Measurements from ENCODE around the gene TRMT61B. TPM values are rescaled to one million over a fixed set of nuclear protein-coding genes. Genes with fewer than 3 reads are reported as not detected.

The TRMT61B gene
- total and polyA plus RNA-seq, 7 experiments from 2014 or later, result 14.8 to 25.2 (median 20.5) TPM

DNA sequence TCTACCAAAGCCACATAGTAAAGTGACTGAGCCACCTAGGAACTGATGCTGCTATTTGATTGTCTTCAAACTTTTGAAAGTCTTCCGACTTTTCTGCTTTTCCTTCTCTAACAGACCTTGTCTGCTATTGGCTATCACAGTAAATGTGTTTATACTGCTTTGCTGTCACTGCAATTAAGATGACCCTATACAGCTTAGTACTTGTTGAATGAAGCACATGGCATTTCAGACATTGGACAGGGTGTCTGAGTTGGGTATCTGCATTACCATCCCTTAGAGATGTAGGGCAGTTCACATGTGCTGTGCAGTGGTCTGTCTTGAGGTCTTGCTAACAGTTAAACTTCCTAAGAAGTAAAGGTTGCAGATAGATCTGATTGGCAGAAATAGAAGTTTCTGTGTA is 27.9 kb upstream of the TRMT61B start:
- H3K27me3 Mint-ChIP-seq, result no peaks in the 10 kb centered on the region
- H3K36me3 ChIP-seq (ENCODE audit: control insufficient read depth in 2 of 3, insufficient read depth in 3 of 3, low read length in 3 of 3), result peaks cover 3 to 7% (median 3%) of the 10 kb centered on the region in 3 experiments
- H3K4me3 ChIP-seq (ENCODE audit: low read length), result no peak overlapping the region
- H3K27me3 ChIP-seq (ENCODE audit: control insufficient read depth in 2 of 2, insufficient read depth in 2 of 2, low read length in 2 of 2), result no peaks in the 10 kb centered on the region
- ATAC-seq (no peak), DNase-seq (no peak)
- peaks cover 0 to 5% (median 0%) of the 10 kb centered on the region in 11 donors for H3K9me3 Mint-ChIP-seq
- peak overlapping the region in 1 of 9 donors; percentile 52 for H3K27ac Mint-ChIP-seq
- peaks cover 42 to 79% (median 64%) of the 10 kb centered on the region in 7 donors for H3K4me1 Mint-ChIP-seq
- H3K27ac ChIP-seq (ENCODE audit: low read depth, low read length), result no peak overlapping the region
- ChIA-PET CTCF (no interaction called here), POLR2A (no interaction called here)
- peaks cover 28% of the 10 kb centered on the region in 2 donors for H3K4me1 ChIP-seq (ENCODE audit: control insufficient read depth in 2 of 2, insufficient read depth in 2 of 2, low read length in 2 of 2)
- peaks cover 0 to 5% (median 0%) of the 10 kb centered on the region in 5 donors for H3K36me3 Mint-ChIP-seq
- H3K4me3 Mint-ChIP-seq, result peak overlapping the region in 7 of 10 donors; percentile 6 to 99 (median 53)
- no peaks in the 10 kb centered on the region for H3K9me3 ChIP-seq (ENCODE audit: control insufficient read depth in 2 of 3, low read length in 3 of 3)
- intact Hi-C loops (cut with micrococcal nuclease), result loop anchor here (10.0 kb wide), 6 partner anchors 73 to 1247 kb away; partner anchors contain the start of genes BABAM2 (in 1 of the 2), CLIP4 (in 1 of the 2), RBKS (in 1 of the 2) and YPEL5 (in 1 of the 2)

DNA sequence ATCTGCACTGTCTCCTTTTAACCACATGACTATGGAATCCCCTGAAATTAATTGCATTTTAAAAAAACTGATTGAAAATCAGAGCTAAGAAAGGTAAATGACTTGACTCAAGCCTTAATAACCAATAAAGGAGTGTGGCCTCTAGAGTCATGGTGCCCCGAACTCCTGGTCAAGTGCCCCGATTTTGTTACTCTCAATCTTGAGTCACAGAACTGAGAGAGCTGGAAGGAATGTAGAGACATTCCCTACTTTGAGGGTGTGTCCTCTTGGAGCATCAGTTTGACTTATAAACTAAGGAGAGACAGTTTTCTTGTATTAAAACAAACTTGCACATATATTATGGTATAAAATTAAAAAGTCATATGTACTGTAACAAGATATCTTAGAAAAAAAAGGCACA is 26.8 kb upstream of the TRMT61B start:
- Mint-ChIP-seq H3K36me3 (peaks cover 0 to 4% (median 0%) of the 10 kb centered on the region in 5 donors), H3K9me3 (peaks cover 0 to 5% (median 0%) of the 10 kb centered on the region in 11 donors), H3K4me3 (peak overlapping the region in 9 of 10 donors; percentile 31 to 99 (median 90)), H3K27ac (peak overlapping the region in 3 of 9 donors; percentile 12 to 52 (median 33)), H3K4me1 (peaks cover 42 to 71% (median 63%) of the 10 kb centered on the region in 7 donors), H3K27me3 (no peaks in the 10 kb centered on the region)
- ChIA-PET POLR2A (interaction anchor here (4.2 kb wide), 1 partner anchor 28 kb away, joined by 93 read pairs; the partner anchor contains the start of gene TRMT61B), CTCF (no interaction called here)
- ATAC-seq (no peak), DNase-seq (no peak)
- H3K4me1 ChIP-seq (ENCODE audit: control insufficient read depth in 2 of 2, insufficient read depth in 2 of 2, low read length in 2 of 2), result peaks cover 28% of the 10 kb centered on the region in 2 donors
- H3K9me3 ChIP-seq (ENCODE audit: control insufficient read depth in 2 of 3, low read length in 3 of 3), result no peaks in the 10 kb centered on the region
- H3K27ac ChIP-seq (ENCODE audit: low read depth, low read length), result no peak overlapping the region
- intact Hi-C loops (cut with micrococcal nuclease), result loop anchor here (10.0 kb wide), 6 partner anchors 72 to 1248 kb away; partner anchors contain the start of genes BABAM2 (in 1 of the 2), CLIP4 (in 1 of the 2), RBKS (in 1 of the 2) and YPEL5 (in 1 of the 2)
- no peaks in the 10 kb centered on the region for H3K27me3 ChIP-seq (ENCODE audit: control insufficient read depth in 2 of 2, insufficient read depth in 2 of 2, low read length in 2 of 2)
- no peaks in the 10 kb centered on the region for H3K36me3 ChIP-seq (ENCODE audit: control insufficient read depth in 2 of 3, insufficient read depth in 3 of 3, low read length in 3 of 3)
- H3K4me3 ChIP-seq (ENCODE audit: low read length), result no peak overlapping the region

DNA sequence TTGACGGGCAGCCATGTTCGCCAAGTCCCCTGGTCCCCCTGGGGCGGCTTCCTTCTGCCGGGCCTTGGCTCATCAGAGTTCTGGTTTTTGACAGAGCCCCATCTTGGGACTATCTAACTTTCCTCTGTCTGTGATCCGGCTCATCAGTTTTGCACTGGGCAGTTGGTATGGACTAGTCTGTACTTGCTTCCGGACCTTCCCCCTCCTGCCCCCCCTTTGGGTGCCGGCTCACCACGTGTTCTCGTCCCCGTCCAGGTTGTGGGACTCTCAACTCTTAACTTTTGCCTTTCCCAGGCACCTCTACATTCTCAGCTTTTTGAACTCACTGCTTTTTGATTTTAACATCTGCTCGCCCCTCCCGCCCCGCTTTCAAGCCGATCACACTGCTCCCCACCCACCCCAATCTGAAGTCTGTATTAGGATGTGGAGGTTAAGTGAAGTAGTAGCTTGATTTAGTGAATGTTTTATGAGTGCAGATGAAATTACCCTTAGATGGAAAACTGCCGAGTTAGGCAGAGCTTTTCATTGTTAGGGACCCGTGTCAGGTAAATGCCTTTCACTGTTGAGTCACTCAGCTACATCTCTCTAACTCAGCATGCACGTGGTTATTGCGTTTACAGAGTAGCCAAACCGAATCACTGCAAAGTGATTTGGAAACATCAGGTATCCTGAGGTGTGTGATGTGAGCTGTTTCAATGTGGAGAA is 25.2 kb upstream of the TRMT61B start:
- Mint-ChIP-seq H3K4me1 (peaks cover 31 to 55% (median 49%) of the 10 kb centered on the region in 7 donors), H3K27ac (peak overlapping the region; percentile 89 to 99 (median 94)), H3K9me3 (peaks cover 0 to 5% (median 0%) of the 10 kb centered on the region in 11 donors), H3K36me3 (peaks cover 0 to 4% (median 0%) of the 10 kb centered on the region in 5 donors), H3K4me3 (peak overlapping the region; percentile 90 to 99 (median 98)), H3K27me3 (no peaks in the 10 kb centered on the region)
- H3K27ac ChIP-seq (ENCODE audit: low read depth, low read length), result peak overlapping the region; percentile 78
- no peak for ATAC-seq
- peak in 6 of 9 donors; percentile 15 to 55 (median 24) for DNase-seq
- no peaks in the 10 kb centered on the region for H3K36me3 ChIP-seq (ENCODE audit: control insufficient read depth in 2 of 3, insufficient read depth in 3 of 3, low read length in 3 of 3)
- no peaks in the 10 kb centered on the region for H3K9me3 ChIP-seq (ENCODE audit: control insufficient read depth in 2 of 3, low read length in 3 of 3)
- ChIA-PET CTCF (interaction anchor here (0.5 to 1.2 kb wide), 5 partner anchors 25 to 328 kb away, joined by 3 to 7 read pairs (median 3); partner anchors contain the start of gene TRMT61B), POLR2A (interaction anchor here (0.5 to 4.2 kb wide), 8 partner anchors 9 to 213 kb away, joined by 3 to 93 read pairs (median 4); partner anchors contain the start of gene TRMT61B)
- H3K4me3 ChIP-seq (ENCODE audit: low read length), result peak overlapping the region; percentile 88
- intact Hi-C loops (cut with micrococcal nuclease), result loop anchor here (1.0 to 10.0 kb wide), 8 partner anchors 71 to 1251 kb away; partner anchors contain the start of genes YPEL5 (in 2 of the 2), BABAM2 (in 1 of the 2), CLIP4 (in 1 of the 2) and RBKS (in 1 of the 2)
- peaks cover 28% of the 10 kb centered on the region in 2 donors for H3K4me1 ChIP-seq (ENCODE audit: control insufficient read depth in 2 of 2, insufficient read depth in 2 of 2, low read length in 2 of 2)
- no peaks in the 10 kb centered on the region for H3K27me3 ChIP-seq (ENCODE audit: control insufficient read depth in 2 of 2, insufficient read depth in 2 of 2, low read length in 2 of 2)

DNA sequence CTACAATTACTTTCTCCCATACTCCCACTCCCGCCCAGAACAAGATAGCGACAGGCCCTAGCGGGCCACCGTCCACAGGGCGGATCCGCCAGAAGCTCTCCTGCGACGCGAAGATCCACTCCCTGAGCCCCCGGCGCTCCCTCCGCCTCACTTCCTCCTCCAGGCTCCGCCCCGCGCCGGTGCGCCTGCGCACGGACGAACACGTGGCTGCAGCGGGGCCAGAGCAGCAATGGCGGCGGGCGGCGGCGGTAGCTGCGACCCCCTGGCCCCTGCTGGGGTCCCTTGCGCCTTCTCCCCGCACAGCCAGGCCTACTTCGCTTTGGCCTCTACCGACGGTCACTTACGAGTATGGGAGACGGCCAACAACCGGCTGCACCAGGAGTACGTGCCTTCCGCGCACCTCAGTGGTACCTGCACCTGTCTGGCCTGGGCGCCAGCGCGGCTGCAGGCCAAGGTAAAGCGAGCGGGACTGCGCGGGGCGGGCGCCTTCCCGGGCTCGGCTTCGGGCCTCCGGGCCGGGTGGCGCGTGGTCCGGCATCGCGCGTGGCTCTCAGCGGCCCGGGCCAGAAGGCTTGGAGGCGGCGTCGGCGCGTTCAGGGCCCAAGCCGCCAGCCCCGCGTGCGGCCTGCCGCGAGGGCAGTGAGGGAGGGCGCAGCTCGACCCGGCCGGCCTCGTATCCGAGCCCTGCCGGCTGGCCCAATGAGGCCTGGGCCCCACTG is 24.5 kb upstream of the TRMT61B start, which contains the start of gene WDR43:
Gene WDR43, plus strand, starts transcription at position 198 of the 719 bp plus-strand sequence. Its CDS starts 32 bp downstream, at position 230.
- H3K9me3 ChIP-seq (ENCODE audit: control insufficient read depth in 2 of 3, low read length in 3 of 3), result no peaks in the 10 kb centered on the region
- peaks cover 0 to 5% (median 0%) of the 10 kb centered on the region in 11 donors for H3K9me3 Mint-ChIP-seq
- peak; percentile 97 to 100 (median 99) for DNase-seq
- peaks cover 28% of the 10 kb centered on the region in 2 donors for H3K4me1 ChIP-seq (ENCODE audit: control insufficient read depth in 2 of 2, insufficient read depth in 2 of 2, low read length in 2 of 2)
- H3K4me3 Mint-ChIP-seq, result peak within 1 kb of the TSS; percentile 91 to 99 (median 98)
- H3K27me3 Mint-ChIP-seq, result peaks cover 0 to 2% (median 0%) of the 10 kb centered on the region in 5 donors
- peaks cover 0 to 4% (median 0%) of the 10 kb centered on the region in 5 donors for H3K36me3 Mint-ChIP-seq
- peak; percentile 100 for ATAC-seq
- H3K27ac ChIP-seq (ENCODE audit: low read depth, low read length), result peak within 1 kb of the TSS; percentile 78
- H3K27ac Mint-ChIP-seq, result peak within 1 kb of the TSS; percentile 91 to 99 (median 94)
- no peaks in the 10 kb centered on the region for H3K36me3 ChIP-seq (ENCODE audit: control insufficient read depth in 2 of 3, insufficient read depth in 3 of 3, low read length in 3 of 3)
- H3K4me3 ChIP-seq (ENCODE audit: low read length), result peak within 1 kb of the TSS; percentile 88
- ChIA-PET CTCF (interaction anchor here (0.5 to 0.7 kb wide), 3 partner anchors 20 to 74 kb away, joined by 3 read pairs; no protein-coding TSS in a partner anchor), POLR2A (interaction anchor here (0.7 to 4.2 kb wide), 8 partner anchors 13 to 504 kb away, joined by 3 to 93 read pairs (median 4); partner anchors contain the start of gene TRMT61B)
- H3K27me3 ChIP-seq (ENCODE audit: control insufficient read depth in 2 of 2, insufficient read depth in 2 of 2, low read length in 2 of 2), result no peaks in the 10 kb centered on the region
- H3K4me1 Mint-ChIP-seq, result peaks cover 31 to 49% (median 43%) of the 10 kb centered on the region in 7 donors
- intact Hi-C loops (cut with micrococcal nuclease), result loop anchor here (1.0 to 10.0 kb wide), 13 partner anchors 24 to 1252 kb away; partner anchors contain the start of genes PPP1CB (in 2 of the 2), TRMT61B (in 2 of the 2), YPEL5 (in 2 of the 2) and BABAM2 (in 1 of the 2)

DNA sequence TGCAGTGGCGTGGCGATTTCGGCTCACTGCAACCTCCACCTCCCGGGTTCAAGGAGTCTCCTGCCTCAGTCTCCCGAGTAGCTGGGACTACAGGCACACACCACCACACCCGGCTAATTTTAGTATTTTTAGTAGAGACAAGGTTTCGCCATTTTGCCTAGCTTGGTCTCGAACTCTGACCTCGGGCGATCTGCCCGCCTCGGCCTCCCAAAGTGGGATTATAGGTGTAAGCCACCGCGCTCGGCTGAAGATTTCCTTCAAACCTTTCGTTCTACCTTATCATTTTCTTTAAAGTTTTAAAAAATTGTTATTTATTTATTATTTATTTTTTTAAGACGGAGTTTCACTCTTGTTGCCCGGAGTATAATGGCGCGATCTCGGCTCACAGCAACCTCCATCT is 23.4 kb upstream of the TRMT61B start:
- Histone ChIP-seq H3K4me1 (ENCODE audit: control insufficient read depth in 2 of 2, insufficient read depth in 2 of 2, low read length in 2 of 2) (peaks cover 24 to 28% of the 10 kb centered on the region in 2 donors), H3K36me3 (ENCODE audit: control insufficient read depth in 2 of 3, insufficient read depth in 3 of 3, low read length in 3 of 3) (no peaks in the 10 kb centered on the region), H3K9me3 (ENCODE audit: control insufficient read depth in 2 of 3, low read length in 3 of 3) (no peaks in the 10 kb centered on the region), H3K27ac (ENCODE audit: low read depth, low read length) (no peak overlapping the region), H3K27me3 (ENCODE audit: control insufficient read depth in 2 of 2, insufficient read depth in 2 of 2, low read length in 2 of 2) (no peaks in the 10 kb centered on the region), H3K4me3 (ENCODE audit: low read length) (no peak overlapping the region)
- H3K27me3 Mint-ChIP-seq, result peaks cover 0 to 7% (median 0%) of the 10 kb centered on the region in 5 donors
- intact Hi-C loops (cut with micrococcal nuclease), result loop anchor here (10.0 kb wide), 6 partner anchors 69 to 1251 kb away; partner anchors contain the start of genes BABAM2 (in 1 of the 2), CLIP4 (in 1 of the 2), RBKS (in 1 of the 2) and YPEL5 (in 1 of the 2)
- H3K4me3 Mint-ChIP-seq, result peak overlapping the region in 3 of 10 donors; percentile 12 to 67 (median 53)
- peak overlapping the region in 3 of 9 donors; percentile 24 to 55 (median 49) for H3K27ac Mint-ChIP-seq
- DNase-seq, result no peak
- ATAC-seq, result no peak
- H3K9me3 Mint-ChIP-seq, result peaks cover 0 to 5% (median 0%) of the 10 kb centered on the region in 11 donors
- POLR2A ChIA-PET, result interaction anchor here (0.7 to 4.2 kb wide), 3 partner anchors 12 to 86 kb away, joined by 3 to 93 read pairs (median 5); partner anchors contain the start of gene TRMT61B
- H3K4me1 Mint-ChIP-seq, result peaks cover 26 to 38% (median 31%) of the 10 kb centered on the region in 7 donors
- peaks cover 0 to 4% (median 0%) of the 10 kb centered on the region in 5 donors for H3K36me3 Mint-ChIP-seq
- CTCF ChIA-PET, result no interaction called here
